ENCODE data around the gene SPATA31D4. TPM values are rescaled to one million over a fixed set of nuclear protein-coding genes. Genes with fewer than 3 reads are reported as not detected.

SPATA31D4 gene
- polyA plus RNA-seq, 3 donors: not detected

- H3K9me3 ChIP-seq (replicated peaks in 1 of 2; ENCODE audit: control insufficient read depth in 1 of 2, insufficient read depth in 1 of 2, low read length in 2 of 2): no peaks in the 10 kb centered on the region
- Mint-ChIP-seq H3K9me3 (peaks cover 0 to 12% (median 4%) of the 10 kb centered on the region in 7 donors), H3K27me3 (ENCODE audit: low read depth in 3 of 3) (peaks cover 0 to 2% (median 0%) of the 10 kb centered on the region in 3 donors), H3K27ac (no peak overlapping the region), H3K4me3 (no peak overlapping the region), H3K36me3 (no peaks in the 10 kb centered on the region), H3K4me1 (no peaks in the 10 kb centered on the region)
- H3K4me3 ChIP-seq (replicated peaks in 1 of 3; ENCODE audit: low read depth in 2 of 3, low read length in 3 of 3): no peak overlapping the region
- H4K20me1 ChIP-seq (ENCODE audit: insufficient read depth, low read length): no peaks in the 10 kb centered on the region
- no peaks in the 10 kb centered on the region for H3K36me3 ChIP-seq (replicated peaks in 1 of 2; ENCODE audit: control insufficient read depth in 1 of 2, insufficient read depth in 2 of 2, low read length in 2 of 2)
- no peak for TF ChIP-seq CTCF (IDR thresholded peaks at IDR 0.05)
- no peak overlapping the region for H3K9ac ChIP-seq (ENCODE audit: insufficient read depth, low read length, poor library complexity, severe bottlenecking)
- no peak overlapping the region for H3K4me2 ChIP-seq (replicated peaks; ENCODE audit: extremely low read depth, low read length, poor library complexity, severe bottlenecking)
- no peak overlapping the region for H2AFZ ChIP-seq (ENCODE audit: insufficient read depth, low read depth, low read length, poor library complexity, severe bottlenecking)
- no peaks in the 10 kb centered on the region for H3K4me1 ChIP-seq (ENCODE audit: control insufficient read depth in 1 of 2, insufficient read depth in 2 of 2, low read length in 2 of 2)
- no peaks in the 10 kb centered on the region for H3K27me3 ChIP-seq (ENCODE audit: control insufficient read depth in 2 of 2, insufficient read depth in 2 of 2, low read length in 2 of 2)
- no peak overlapping the region for H3K27ac ChIP-seq (ENCODE audit: low read depth in 1 of 2, low read length in 2 of 2)
- intact Hi-C loops (cut with micrococcal nuclease): no loop called here
- no CpG with 5 or more reads among the region's 1 CpG for WGBS (ENCODE audit: insufficient coverage)
- no peaks in the 10 kb centered on the region for H3K79me2 ChIP-seq (ENCODE audit: insufficient read depth, low read length)
- no peak for DNase-seq
These were observed 29.4 kb upstream of the SPATA31D4 start for GRCh38 chr9:81898851-81899250.

- DNase-seq: no peak
- H3K4me3 Mint-ChIP-seq: no peak overlapping the region
- H3K36me3 Mint-ChIP-seq: no peaks in the 10 kb centered on the region
- H3K9me3 Mint-ChIP-seq: peaks cover 0 to 10% (median 5%) of the 10 kb centered on the region in 7 donors
- Histone ChIP-seq H3K4me1 (ENCODE audit: control insufficient read depth in 1 of 2, insufficient read depth in 2 of 2, low read length in 2 of 2) (no peaks in the 10 kb centered on the region), H3K4me2 (replicated peaks; ENCODE audit: extremely low read depth, low read length, poor library complexity, severe bottlenecking) (no peak overlapping the region), H3K36me3 (replicated peaks in 1 of 2; ENCODE audit: control insufficient read depth in 1 of 2, insufficient read depth in 2 of 2, low read length in 2 of 2) (no peaks in the 10 kb centered on the region), H3K79me2 (ENCODE audit: insufficient read depth, low read length) (no peaks in the 10 kb centered on the region), H3K27ac (ENCODE audit: low read depth in 1 of 2, low read length in 2 of 2) (no peak overlapping the region), H4K20me1 (ENCODE audit: insufficient read depth, low read length) (no peaks in the 10 kb centered on the region), H3K4me3 (replicated peaks in 1 of 3; ENCODE audit: low read depth in 2 of 3, low read length in 3 of 3) (no peak overlapping the region), H3K9me3 (replicated peaks in 1 of 2; ENCODE audit: control insufficient read depth in 1 of 2, insufficient read depth in 1 of 2, low read length in 2 of 2) (no peaks in the 10 kb centered on the region), H2AFZ (ENCODE audit: insufficient read depth, low read depth, low read length, poor library complexity, severe bottlenecking) (no peak overlapping the region), H3K27me3 (ENCODE audit: control insufficient read depth in 2 of 2, insufficient read depth in 2 of 2, low read length in 2 of 2) (no peaks in the 10 kb centered on the region), H3K9ac (ENCODE audit: insufficient read depth, low read length, poor library complexity, severe bottlenecking) (no peak overlapping the region)
- H3K27me3 Mint-ChIP-seq (ENCODE audit: low read depth in 3 of 3): no peaks in the 10 kb centered on the region
- TF ChIP-seq CTCF (IDR thresholded peaks at IDR 0.05): no peak
- intact Hi-C loops (cut with micrococcal nuclease): no loop called here
- H3K4me1 Mint-ChIP-seq: no peaks in the 10 kb centered on the region
- no peak overlapping the region for H3K27ac Mint-ChIP-seq
- 71% methylated on average over 1 of the region's 2 CpGs for WGBS (ENCODE audit: insufficient coverage)
These were observed 26.0 kb upstream of the SPATA31D4 start for GRCh38 chr9:81902196-81902595.

All from CD14-positive monocyte (primary cell).